GM23248 (cell line): ENCODE results near the gene HOXC10. TPM values are rescaled to one million over a fixed set of nuclear protein-coding genes. Genes with fewer than 3 reads are reported as not detected.
A peak's percentile ranks its signal among the peaks of the same experiment; 100 is the strongest.

Experiments used
- DNase-seq: peaks from one replicate; pipeline ENCODE4 v3.0.0-alpha.2; 2015
- H2AFZ ChIP-seq: fragments of 200-600 bp; sonication (generic); 2 replicates; pipeline ENCODE4 v1.6.1; 2016; ENCODE audit warnings: antibody characterized with exemption
- H3F3A ChIP-seq: fragments of 200-600 bp; sonication (generic); 2 replicates; pipeline ENCODE4 v1.6.1; 2016; ENCODE audit warnings: mild to moderate bottlenecking, antibody characterized with exemption, mixed run types; ENCODE audit not compliant: insufficient read depth
- H3K27ac ChIP-seq: fragments of 200-600 bp; sonication (generic); 2 replicates; pipeline ENCODE4 v1.5.1; 2016; ENCODE audit warnings: mild to moderate bottlenecking
- H3K27me3 ChIP-seq: fragments of 200-600 bp; sonication (generic); replicated peaks from 2 replicates; pipeline ENCODE4 v1.6.1; 2016; ENCODE audit warnings: mild to moderate bottlenecking; ENCODE audit not compliant: insufficient read depth
- H3K36me3 ChIP-seq: fragments of 200-600 bp; sonication (generic); 2 replicates; pipeline ENCODE4 v1.6.1; 2016; ENCODE audit warnings: low read depth, mild to moderate bottlenecking
- H3K4me1 ChIP-seq: fragments of 200-600 bp; sonication (generic); 2 replicates; pipeline ENCODE4 v1.6.1; 2016; ENCODE audit warnings: mild to moderate bottlenecking; ENCODE audit not compliant: insufficient read depth
- H3K4me2 ChIP-seq: fragments of 200-600 bp; sonication (generic); one replicate; pipeline ENCODE4 v1.6.1; 2016; ENCODE audit warnings: mild to moderate bottlenecking; ENCODE audit not compliant: unreplicated experiment
- H3K4me3 ChIP-seq: fragments of 200-600 bp; sonication (generic); 2 replicates; pipeline ENCODE4 v1.5.1; 2016; ENCODE audit warnings: mild to moderate bottlenecking
- H3K79me2 ChIP-seq: fragments of 200-600 bp; sonication (generic); 2 replicates; pipeline ENCODE4 v1.6.1; 2016; ENCODE audit warnings: mild to moderate bottlenecking; ENCODE audit not compliant: insufficient read depth
- H3K9ac ChIP-seq: fragments of 200-600 bp; sonication (generic); 2 replicates; pipeline ENCODE4 v1.6.1; 2016; ENCODE audit warnings: mild to moderate bottlenecking
- H3K9me2 ChIP-seq: fragments of 200-600 bp; sonication (generic); 2 replicates; pipeline ENCODE4 v1.6.1; 2016; ENCODE audit warnings: mixed run types, mild to moderate bottlenecking, moderate library complexity; ENCODE audit not compliant: insufficient read depth
- H3K9me3 ChIP-seq: fragments of 200-600 bp; sonication (generic); one replicate; pipeline ENCODE4 v1.6.1; 2017; ENCODE audit warnings: low read depth
- H4K20me1 ChIP-seq: fragments of 200-600 bp; sonication (generic); 2 replicates; pipeline ENCODE4 v1.6.0; 2016; ENCODE audit not compliant: insufficient read depth
- EZH2 ChIP-seq: fragments of 200-600 bp; sonication (generic); IDR thresholded peaks from 2 replicates; pipeline ENCODE4 v1.6.1; 2018; ENCODE audit warnings: antibody characterized with exemption, mild to moderate bottlenecking; ENCODE audit not compliant: insufficient read depth, poor library complexity, severe bottlenecking
- EZH2phosphoT487 ChIP-seq: fragments of 200-600 bp; sonication (generic); IDR thresholded peaks from 2 replicates; pipeline ENCODE4 v1.6.1; 2018; ENCODE audit warnings: antibody characterized with exemption, moderate library complexity, mild to moderate bottlenecking, low read depth; ENCODE audit not compliant: insufficient read depth
- WGBS, 2 experiments: methylation state at CpG; one replicate each; pipeline ENCODE4 v1.1.6; 2015 to 2017; ENCODE audit warnings: low lambda C conversion rate in 2 of 2, low coverage in 1 of 2; ENCODE audit errors: missing lambda C conversion rate in 2 of 2; 5-methylcytosine and 5-hydroxymethylcytosine counted together
- in situ Hi-C: fragments of 300-500 bp; cut with MboI; formaldehyde crosslinking; loops from 2 replicates; pipeline ENCODE4 v1.15.0; 2020
- polyA plus RNA-seq: library from polyadenylated mRNA; unstranded; fragments of >200 nt; fragmentation: Nextera tagmentation; extraction: Ambion mirVana; gene quantifications from 2 replicates; pipeline ENCODE4 v1.2.1, GENCODE V29; 2016
- total RNA-seq: library from RNA; depleted of rRNA; stranded (reverse); fragments of >200 nt; shearing (Covaris generic); gene quantifications from 2 replicates; pipeline ENCODE4 v1.2.3, GENCODE V29; 2014

The HOXC10 gene
- total and polyA plus RNA-seq, 2 experiments from 2014 or later = not detected

DNA sequence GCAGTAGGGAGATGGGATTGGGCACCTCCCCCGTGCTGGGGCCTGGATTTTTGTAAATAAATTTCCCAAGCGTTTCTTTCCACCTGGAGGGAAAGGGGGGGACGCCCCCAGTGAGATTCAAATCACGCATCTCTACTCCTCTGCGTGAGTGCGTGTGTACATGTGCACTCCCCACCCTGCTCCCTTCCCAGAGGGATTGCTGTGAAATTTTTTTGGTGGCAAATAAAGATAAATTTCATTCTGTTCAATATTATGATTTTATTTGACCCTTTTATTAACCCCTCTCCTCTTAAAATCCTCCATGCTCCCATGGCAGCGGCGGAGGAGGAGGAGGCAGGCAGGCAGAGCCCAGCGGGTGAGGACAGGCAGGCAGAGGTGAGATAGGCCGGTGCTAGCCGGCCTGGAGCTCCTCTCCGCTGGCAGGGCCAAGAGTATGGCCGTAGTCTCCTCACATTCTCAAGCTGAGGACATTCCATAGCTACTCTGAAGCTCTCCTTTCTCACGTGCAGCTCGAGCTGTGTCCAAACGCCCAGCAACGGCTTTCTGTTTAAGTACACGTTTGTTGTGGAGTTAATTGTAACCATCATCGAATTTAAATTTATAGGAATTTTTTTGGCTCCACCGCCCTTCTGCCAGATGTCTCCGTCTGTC is 8.6 kb upstream of the HOXC10 start:
- Histone ChIP-seq H3K9ac (no peak overlapping the region), H3K4me3 (no peak overlapping the region), H3K27ac (no peak overlapping the region), H3K4me2 (no peak overlapping the region), H3K36me3 (no peaks in the 10 kb centered on the region), H3K79me2 (no peaks in the 10 kb centered on the region), H3K9me3 (no peaks in the 10 kb centered on the region), H3K9me2 (no peaks in the 10 kb centered on the region), H2AFZ (no peak overlapping the region), H4K20me1 (no peaks in the 10 kb centered on the region), H3K27me3 (peaks cover 99% of the 10 kb centered on the region), H3K4me1 (no peaks in the 10 kb centered on the region), H3F3A (no peaks in the 10 kb centered on the region)
- TF ChIP-seq EZH2phosphoT487 = no peak
- peak; percentile 54 for TF ChIP-seq EZH2
- DNase-seq = no peak
- WGBS, 2 experiments = 19% methylated on average over 21 of the region's 21 CpGs
- in situ Hi-C loops = no loop called here

DNA sequence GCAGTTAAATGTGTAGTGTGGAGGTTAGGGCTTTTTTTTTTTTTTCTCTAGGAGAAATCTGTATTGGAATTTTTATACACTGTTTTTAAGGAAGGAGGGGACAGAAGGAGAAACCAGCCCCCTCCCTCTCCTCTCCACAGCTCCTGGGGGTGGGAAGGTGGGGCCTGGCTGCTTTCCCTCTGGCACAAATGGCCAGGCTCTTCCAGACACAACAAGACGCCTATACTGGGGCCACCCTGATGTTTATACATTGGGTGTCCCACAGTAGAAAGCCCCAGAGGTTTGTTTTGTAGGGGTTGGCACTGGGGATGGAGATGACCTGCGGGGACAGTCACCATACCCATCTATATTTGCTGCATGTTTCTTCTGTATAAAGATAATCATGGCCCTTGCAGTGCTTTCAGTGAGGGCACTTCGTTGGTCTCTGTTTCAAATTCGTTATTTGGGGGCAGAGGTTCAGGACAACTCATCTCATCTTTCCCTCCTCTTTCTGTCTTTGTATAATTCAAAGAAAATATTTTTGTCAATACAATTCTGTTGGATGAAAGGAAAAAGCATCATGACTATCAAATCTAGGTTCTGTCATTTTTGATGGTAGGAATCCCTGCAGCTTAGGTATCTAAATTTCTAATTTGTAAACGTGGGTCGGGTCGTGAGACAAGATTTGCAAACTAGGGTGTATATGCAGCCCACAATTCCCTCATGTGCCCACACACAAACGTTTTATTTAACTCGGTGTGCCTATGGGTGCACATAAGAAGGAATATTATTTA is 7.9 kb upstream of the HOXC10 start:
- peaks cover 99% of the 10 kb centered on the region for H3K27me3 ChIP-seq
- WGBS, 2 experiments = 16 to 24% methylated on average over 9 of the region's 9 CpGs
- no peaks in the 10 kb centered on the region for H3K4me1 ChIP-seq
- no peaks in the 10 kb centered on the region for H3K36me3 ChIP-seq
- H3F3A ChIP-seq = no peaks in the 10 kb centered on the region
- no peaks in the 10 kb centered on the region for H3K9me2 ChIP-seq
- H3K79me2 ChIP-seq = no peaks in the 10 kb centered on the region
- no peak overlapping the region for H3K27ac ChIP-seq
- in situ Hi-C loops = no loop called here
- H4K20me1 ChIP-seq = no peaks in the 10 kb centered on the region
- no peaks in the 10 kb centered on the region for H3K9me3 ChIP-seq
- no peak for TF ChIP-seq EZH2phosphoT487
- TF ChIP-seq EZH2 = no peak
- H3K4me3 ChIP-seq = no peak overlapping the region
- DNase-seq = no peak
- no peak overlapping the region for H3K9ac ChIP-seq
- no peak overlapping the region for H2AFZ ChIP-seq
- H3K4me2 ChIP-seq = no peak overlapping the region

DNA sequence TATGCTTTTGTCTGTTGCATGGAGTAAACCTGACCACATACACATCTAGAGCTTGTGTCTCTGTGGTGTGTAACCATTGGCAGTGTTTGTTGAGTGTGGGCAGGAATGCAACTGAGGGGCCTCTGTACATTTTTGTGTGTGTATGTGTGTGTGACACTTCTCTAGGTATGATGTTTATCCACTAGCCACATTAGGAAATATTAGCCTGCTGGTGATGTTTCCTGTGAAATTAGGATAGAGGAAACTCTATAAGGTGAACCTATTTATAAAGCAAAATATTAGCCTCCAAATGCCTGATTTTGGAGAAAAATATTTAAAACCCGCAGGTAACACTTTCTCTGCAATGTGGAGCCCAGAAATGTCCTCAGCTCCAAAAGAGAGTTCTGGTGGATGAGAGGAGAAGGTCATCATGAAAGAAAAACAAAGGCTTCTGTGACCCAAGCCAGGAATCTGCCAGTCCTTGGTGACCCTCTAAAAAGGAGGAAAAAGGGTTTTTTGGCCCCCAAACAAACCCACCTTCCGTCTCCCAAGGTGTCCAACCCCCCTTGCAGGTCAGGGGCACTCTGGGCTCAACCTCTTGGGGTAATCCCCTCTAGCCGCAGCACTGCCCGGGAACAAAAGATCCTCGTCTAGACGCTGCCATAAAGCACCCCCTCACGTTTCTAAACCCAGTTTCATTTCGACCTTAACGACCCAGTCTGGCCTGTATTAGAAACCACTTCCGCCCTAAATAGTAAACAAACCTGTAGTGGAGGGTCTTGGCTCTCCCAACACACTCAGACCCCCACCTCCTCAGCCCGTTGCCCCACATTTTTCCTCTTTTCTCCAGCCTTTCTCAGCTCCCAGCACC is 7.1 kb upstream of the HOXC10 start:
- Histone ChIP-seq H3K79me2 (no peaks in the 10 kb centered on the region), H3K9ac (no peak overlapping the region), H3K9me3 (no peaks in the 10 kb centered on the region), H3K27ac (no peak overlapping the region), H2AFZ (no peak overlapping the region), H4K20me1 (no peaks in the 10 kb centered on the region), H3K4me2 (no peak overlapping the region), H3K27me3 (peaks cover 99% of the 10 kb centered on the region), H3K9me2 (no peaks in the 10 kb centered on the region), H3K36me3 (no peaks in the 10 kb centered on the region), H3F3A (no peaks in the 10 kb centered on the region), H3K4me1 (no peaks in the 10 kb centered on the region), H3K4me3 (no peak overlapping the region)
- DNase-seq = no peak
- 9 to 11% methylated on average over 11 of the region's 11 CpGs for WGBS, 2 experiments
- in situ Hi-C loops = no loop called here
- TF ChIP-seq EZH2phosphoT487 = peak; percentile 73; the same call in 1 of the 2 replicates
- peak; percentile 29 for TF ChIP-seq EZH2
